Smooth muscle cell (in vitro differentiated cells): ENCODE results near the gene PLEKHA7. TPM values are rescaled to one million over a fixed set of nuclear protein-coding genes. Genes with fewer than 3 reads are reported as not detected.

Experiments used
- DNase-seq: peaks from one replicate; lab custom pipeline; 2025; ENCODE audit not compliant: unreplicated experiment; lab: John Stamatoyannopoulos, UW
- H2AFZ ChIP-seq: fragments of 200-600 bp; sonication (generic); 2 replicates; pipeline ENCODE4 v1.6.0; 2016; ENCODE audit warnings: antibody characterized with exemption, low read depth, mild to moderate bottlenecking
- H3F3A ChIP-seq: fragments of 200-600 bp; sonication (generic); 2 replicates; pipeline ENCODE4 v1.6.0; 2017; ENCODE audit warnings: antibody characterized with exemption, low read depth
- H3K27ac ChIP-seq: fragments of 200-600 bp; sonication (generic); 2 replicates; pipeline ENCODE4 v1.5.1; 2016; ENCODE audit warnings: low read depth, mild to moderate bottlenecking
- H3K27me3 ChIP-seq: fragments of 200-600 bp; sonication (generic); 2 replicates; pipeline ENCODE4 v1.6.1; 2016; ENCODE audit warnings: low read depth, mild to moderate bottlenecking
- H3K36me3 ChIP-seq: fragments of 200-600 bp; sonication (generic); 2 replicates; pipeline ENCODE4 v1.5.1; 2016; ENCODE audit warnings: low read depth
- H3K4me1 ChIP-seq: fragments of 200-600 bp; sonication (generic); 2 replicates; pipeline ENCODE4 v1.5.1; 2016; ENCODE audit warnings: low read depth
- H3K4me2 ChIP-seq: fragments of 200-600 bp; sonication (generic); 2 replicates; pipeline ENCODE4 v1.6.0; 2016; ENCODE audit warnings: mild to moderate bottlenecking
- H3K4me3 ChIP-seq: fragments of 200-600 bp; sonication (generic); 2 replicates; pipeline ENCODE4 v1.5.1; 2016; ENCODE audit warnings: mild to moderate bottlenecking
- H3K79me2 ChIP-seq: fragments of 200-600 bp; sonication (generic); 2 replicates; pipeline ENCODE4 v1.6.0; 2016; ENCODE audit warnings: low read depth, mild to moderate bottlenecking
- H3K9ac ChIP-seq: fragments of 200-600 bp; sonication (generic); 2 replicates; pipeline ENCODE4 v1.6.0; 2016; ENCODE audit warnings: low read depth
- H3K9me3 ChIP-seq: fragments of 200-600 bp; sonication (generic); replicated peaks from 2 replicates; pipeline ENCODE4 v1.5.1; 2016; ENCODE audit warnings: low read depth
- H4K20me1 ChIP-seq: fragments of 200-600 bp; sonication (generic); 2 replicates; pipeline ENCODE4 v1.6.0; 2016; ENCODE audit warnings: low read depth
- CTCF ChIP-seq: fragments of 200-600 bp; sonication (generic); IDR thresholded peaks from 2 replicates; pipeline ENCODE4 v1.5.1; 2017; ENCODE audit warnings: borderline replicate concordance, mild to moderate bottlenecking, antibody characterized with exemption; ENCODE audit not compliant: insufficient read depth, poor library complexity, severe bottlenecking
- WGBS: methylation state at CpG from one replicate; pipeline ENCODE4 v1.1.7; 2016; ENCODE audit warnings: low lambda C conversion rate; 5-methylcytosine and 5-hydroxymethylcytosine counted together
- polyA plus RNA-seq: library from polyadenylated mRNA; unstranded; fragments of >200 nt; fragmentation: Nextera tagmentation; extraction: Ambion mirVana; gene quantifications from 2 replicates; pipeline ENCODE4 v1.2.1, GENCODE V29; 2016
- total RNA-seq: library from RNA; depleted of rRNA; stranded (reverse); fragments of >200 nt; gene quantifications from 2 replicates; pipeline ENCODE4 v1.2.3, GENCODE V29; 2014

PLEKHA7 gene
- total and polyA plus RNA-seq, 2 experiments from 2014 or later = 0.19 to 22.2 TPM

- Histone ChIP-seq H3K36me3 (no peaks in the 10 kb centered on the region), H3F3A (no peaks in the 10 kb centered on the region), H3K9me3 (no peaks in the 10 kb centered on the region), H3K4me2 (no peak overlapping the region), H4K20me1 (no peaks in the 10 kb centered on the region), H3K9ac (no peak overlapping the region), H3K27ac (no peak overlapping the region), H3K4me3 (no peak overlapping the region), H3K79me2 (no peaks in the 10 kb centered on the region), H2AFZ (no peak overlapping the region), H3K4me1 (no peaks in the 10 kb centered on the region), H3K27me3 (no peaks in the 10 kb centered on the region)
- no peak for TF ChIP-seq CTCF
- 97% methylated on average over 6 of the region's 6 CpGs for WGBS
- no peak for DNase-seq
Observed at GRCh38 chr11:16778286-16778685, 235.9 kb downstream of the PLEKHA7 start.

- Histone ChIP-seq H3K9me3 (no peaks in the 10 kb centered on the region), H3K27ac (no peak overlapping the region), H3K79me2 (no peaks in the 10 kb centered on the region), H3K4me2 (no peak overlapping the region), H3K4me1 (no peaks in the 10 kb centered on the region), H3K27me3 (no peaks in the 10 kb centered on the region), H2AFZ (no peak overlapping the region), H3K36me3 (no peaks in the 10 kb centered on the region), H3F3A (no peaks in the 10 kb centered on the region), H3K9ac (no peak overlapping the region), H3K4me3 (no peak overlapping the region), H4K20me1 (no peaks in the 10 kb centered on the region)
- 95% methylated on average over 3 of the region's 3 CpGs for WGBS
- DNase-seq = no peak
- TF ChIP-seq CTCF = no peak
Observed at GRCh38 chr11:16777613-16777975, 236.6 kb downstream of the PLEKHA7 start.

- Histone ChIP-seq H3K27me3 (no peaks in the 10 kb centered on the region), H3K79me2 (no peaks in the 10 kb centered on the region), H4K20me1 (no peaks in the 10 kb centered on the region), H2AFZ (no peak overlapping the region), H3K4me2 (no peak overlapping the region), H3K36me3 (no peaks in the 10 kb centered on the region), H3K4me3 (no peak overlapping the region), H3K9ac (no peak overlapping the region), H3K4me1 (no peaks in the 10 kb centered on the region), H3K27ac (no peak overlapping the region), H3K9me3 (no peaks in the 10 kb centered on the region), H3F3A (no peaks in the 10 kb centered on the region)
- 93% methylated on average over 14 of the region's 14 CpGs for WGBS
- no peak for DNase-seq
- no peak for TF ChIP-seq CTCF
Observed at GRCh38 chr11:16776711-16777612, 237.3 kb downstream of the PLEKHA7 start.
